ENCODE results near the gene STXBP3. TPM values are rescaled to one million over a fixed set of nuclear protein-coding genes. Genes with fewer than 3 reads are reported as not detected.

Gene STXBP3
- total RNA-seq, 1 experiment from 2014 or later, result 24.4 TPM

DNA sequence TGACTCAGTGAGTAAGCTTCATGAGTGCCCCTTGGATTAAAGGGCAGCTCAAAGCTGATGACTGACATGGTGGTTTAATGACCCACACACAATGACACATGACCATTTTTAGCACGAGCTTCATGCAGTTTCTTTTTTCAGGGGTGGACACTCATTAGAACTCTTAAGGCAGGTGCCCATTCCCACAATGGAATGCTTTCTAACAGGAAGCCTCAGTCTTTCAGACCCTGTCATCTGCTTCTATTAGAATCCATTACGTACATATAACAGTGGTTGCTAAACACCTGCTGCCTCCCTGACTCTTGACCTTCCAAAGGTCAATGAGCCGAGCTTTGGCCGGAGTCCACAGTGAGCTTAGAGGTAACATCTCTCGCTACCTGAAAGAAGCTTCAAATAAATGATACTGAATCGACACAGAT is 83.0 kb downstream of the STXBP3 start:
- Histone ChIP-seq H3K36me3 (ENCODE audit: insufficient read depth, low read length, poor library complexity, severe bottlenecking) (no peaks in the 10 kb centered on the region), H3K27me3 (replicated peaks; ENCODE audit: insufficient read depth, low read depth, low read length, poor library complexity) (no peaks in the 10 kb centered on the region), H3K4me3 (ENCODE audit: low read depth, low read length, poor library complexity, severe bottlenecking) (no peak overlapping the region), H3K9me3 (ENCODE audit: low read depth, low read length, poor library complexity, severe bottlenecking) (no peaks in the 10 kb centered on the region), H3K4me1 (ENCODE audit: insufficient read depth, low read length, poor library complexity, severe bottlenecking) (peaks cover 3% of the 10 kb centered on the region), H3K27ac (ENCODE audit: low read depth, low read length, poor library complexity, severe bottlenecking) (no peak overlapping the region)
- ChIA-PET CTCF (interaction anchor here (0.6 to 1.9 kb wide), 2 partner anchors 69 to 274 kb away, joined by 3 to 6 read pairs; no protein-coding TSS in a partner anchor), POLR2A (ENCODE audit: low non-redundant PET) (no interaction called here)
- TF ChIP-seq EZH2 (IDR thresholded peaks at IDR 0.05; ENCODE audit: borderline replicate concordance, low read depth, low read length, poor library complexity, severe bottlenecking), result no peak
- TF ChIP-seq, protein P1, sequence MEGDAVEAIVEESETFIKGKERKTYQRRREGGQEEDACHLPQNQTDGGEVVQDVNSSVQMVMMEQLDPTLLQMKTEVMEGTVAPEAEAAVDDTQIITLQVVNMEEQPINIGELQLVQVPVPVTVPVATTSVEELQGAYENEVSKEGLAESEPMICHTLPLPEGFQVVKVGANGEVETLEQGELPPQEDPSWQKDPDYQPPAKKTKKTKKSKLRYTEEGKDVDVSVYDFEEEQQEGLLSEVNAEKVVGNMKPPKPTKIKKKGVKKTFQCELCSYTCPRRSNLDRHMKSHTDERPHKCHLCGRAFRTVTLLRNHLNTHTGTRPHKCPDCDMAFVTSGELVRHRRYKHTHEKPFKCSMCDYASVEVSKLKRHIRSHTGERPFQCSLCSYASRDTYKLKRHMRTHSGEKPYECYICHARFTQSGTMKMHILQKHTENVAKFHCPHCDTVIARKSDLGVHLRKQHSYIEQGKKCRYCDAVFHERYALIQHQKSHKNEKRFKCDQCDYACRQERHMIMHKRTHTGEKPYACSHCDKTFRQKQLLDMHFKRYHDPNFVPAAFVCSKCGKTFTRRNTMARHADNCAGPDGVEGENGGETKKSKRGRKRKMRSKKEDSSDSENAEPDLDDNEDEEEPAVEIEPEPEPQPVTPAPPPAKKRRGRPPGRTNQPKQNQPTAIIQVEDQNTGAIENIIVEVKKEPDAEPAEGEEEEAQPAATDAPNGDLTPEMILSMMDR (conservative IDR thresholded peaks at IDR 0.05; ENCODE audit: low read depth, low read length), result no peak
- no peak for DNase-seq (ENCODE audit: low spot score)
- BruUV-seq (replicated peaks), result no TSS peak
- intact Hi-C loops (cut with micrococcal nuclease; ENCODE audit: unreplicated experiment), result loop anchor here (5.0 kb wide), 1 partner anchor 283 kb away; the partner anchor contains the start of gene ELAPOR1

DNA sequence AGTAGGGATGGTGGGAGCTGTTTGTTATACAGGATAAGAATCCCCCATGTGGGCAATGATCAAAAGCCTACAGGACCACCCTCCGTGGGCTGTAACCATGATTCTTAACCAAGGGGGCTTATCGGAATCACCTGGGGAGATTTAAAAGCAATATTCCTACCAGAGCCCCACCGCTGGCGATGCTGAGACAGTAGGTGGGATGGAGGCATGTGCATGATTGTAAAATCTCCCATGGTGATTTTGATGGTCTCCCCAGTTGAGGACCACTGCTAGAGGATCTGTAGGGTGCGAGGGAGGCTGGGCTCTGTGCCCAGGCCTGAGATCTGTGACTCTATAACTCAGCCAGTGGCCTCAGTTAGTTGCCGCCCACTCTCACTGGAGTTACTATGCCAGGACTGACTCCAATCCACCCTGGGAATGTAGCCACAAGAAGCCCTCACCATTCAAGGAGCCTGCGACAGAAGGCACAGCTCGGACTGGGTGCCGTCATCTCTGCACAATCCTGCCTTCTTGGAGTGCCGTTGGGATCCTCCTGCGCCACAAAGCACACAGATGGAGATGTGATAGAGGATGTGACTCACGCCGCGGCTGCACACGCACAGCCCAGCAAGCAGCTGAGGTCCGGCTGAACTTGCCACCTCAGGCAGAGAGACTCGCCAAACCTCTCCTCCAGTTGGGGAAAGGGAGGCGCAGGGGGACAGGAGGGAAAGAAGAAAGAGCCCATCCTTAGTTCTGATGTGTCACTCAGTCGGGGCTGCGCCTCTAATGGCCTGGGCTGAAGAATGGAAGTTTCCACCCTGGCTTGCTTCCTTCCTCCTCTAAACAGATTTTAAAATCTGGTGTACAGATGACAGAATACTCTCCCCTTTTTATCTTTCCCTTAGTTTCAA is 83.9 kb downstream of the STXBP3 start:
- no peaks in the 10 kb centered on the region for H3K27me3 ChIP-seq (replicated peaks; ENCODE audit: insufficient read depth, low read depth, low read length, poor library complexity)
- H3K4me1 ChIP-seq (ENCODE audit: insufficient read depth, low read length, poor library complexity, severe bottlenecking), result peaks cover 3% of the 10 kb centered on the region
- ChIA-PET CTCF (no interaction called here), POLR2A (ENCODE audit: low non-redundant PET) (no interaction called here)
- H3K9me3 ChIP-seq (ENCODE audit: low read depth, low read length, poor library complexity, severe bottlenecking), result no peaks in the 10 kb centered on the region
- intact Hi-C loops (cut with micrococcal nuclease; ENCODE audit: unreplicated experiment), result no loop called here
- H3K4me3 ChIP-seq (ENCODE audit: low read depth, low read length, poor library complexity, severe bottlenecking), result no peak overlapping the region
- no peak for DNase-seq (ENCODE audit: low spot score)
- H3K27ac ChIP-seq (ENCODE audit: low read depth, low read length, poor library complexity, severe bottlenecking), result no peak overlapping the region
- TF ChIP-seq, protein P1 (conservative IDR thresholded peaks at IDR 0.05; ENCODE audit: low read depth, low read length), result no peak
- no peak for TF ChIP-seq EZH2 (IDR thresholded peaks at IDR 0.05; ENCODE audit: borderline replicate concordance, low read depth, low read length, poor library complexity, severe bottlenecking)
- no peaks in the 10 kb centered on the region for H3K36me3 ChIP-seq (ENCODE audit: insufficient read depth, low read length, poor library complexity, severe bottlenecking)
- BruUV-seq (replicated peaks), result no TSS peak

DNA sequence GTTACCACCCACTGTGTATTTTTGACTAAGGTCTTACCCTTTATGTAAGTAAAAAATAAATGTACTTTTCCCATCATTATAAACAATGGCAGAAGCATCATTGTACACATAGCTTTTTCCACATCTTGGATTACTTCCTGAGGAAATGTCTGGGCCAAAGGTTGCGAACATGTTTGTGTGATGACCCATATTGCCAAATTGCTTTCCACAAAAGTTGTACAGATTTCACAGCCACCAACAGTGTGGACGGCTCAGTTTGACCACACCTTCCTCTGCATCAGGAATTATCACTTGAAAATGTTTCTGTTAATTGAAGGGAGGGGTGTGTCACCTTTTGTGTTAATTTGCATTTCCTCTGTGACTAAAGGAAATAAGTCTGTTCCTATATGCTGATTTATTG is 84.8 kb downstream of the STXBP3 start:
- POLR2A ChIA-PET (ENCODE audit: low non-redundant PET), result interaction anchor here (0.6 kb wide), 1 partner anchor 40 kb away, joined by 3 read pairs; no protein-coding TSS in a partner anchor
- H3K4me1 ChIP-seq (ENCODE audit: insufficient read depth, low read length, poor library complexity, severe bottlenecking), result peaks cover 3% of the 10 kb centered on the region
- no peak overlapping the region for H3K27ac ChIP-seq (ENCODE audit: low read depth, low read length, poor library complexity, severe bottlenecking)
- DNase-seq (ENCODE audit: low spot score), result no peak
- H3K4me3 ChIP-seq (ENCODE audit: low read depth, low read length, poor library complexity, severe bottlenecking), result no peak overlapping the region
- H3K9me3 ChIP-seq (ENCODE audit: low read depth, low read length, poor library complexity, severe bottlenecking), result no peaks in the 10 kb centered on the region
- H3K27me3 ChIP-seq (replicated peaks; ENCODE audit: insufficient read depth, low read depth, low read length, poor library complexity), result no peaks in the 10 kb centered on the region
- intact Hi-C loops (cut with micrococcal nuclease; ENCODE audit: unreplicated experiment), result no loop called here
- H3K36me3 ChIP-seq (ENCODE audit: insufficient read depth, low read length, poor library complexity, severe bottlenecking), result no peaks in the 10 kb centered on the region
- TF ChIP-seq EZH2 (IDR thresholded peaks at IDR 0.05; ENCODE audit: borderline replicate concordance, low read depth, low read length, poor library complexity, severe bottlenecking), result no peak
- TF ChIP-seq, protein P1 (conservative IDR thresholded peaks at IDR 0.05; ENCODE audit: low read depth, low read length), result no peak
- BruUV-seq (replicated peaks), result no TSS peak
- CTCF ChIA-PET, result no interaction called here

All from A673 (cell line).